Neural cell (in vitro differentiated cells): ENCODE data around the gene ADGRD1.

Experiments used
- EP300 ChIP-seq: fragments of 450-650 bp; conservative IDR thresholded peaks from 2 replicates; pipeline ENCODE4 v1.6.1; 2014; ENCODE audit warnings: antibody characterized with exemption, mild to moderate bottlenecking, moderate library complexity; ENCODE audit not compliant: poor library complexity, severe bottlenecking
- EZH2 ChIP-seq: fragments of 200-600, 300-800 bp; shearing (Covaris generic), sonication (generic); IDR thresholded peaks from 2 replicates; pipeline ENCODE4 v1.6.1; 2014; ENCODE audit warnings: antibody characterized with exemption, low read length, borderline replicate concordance, mild to moderate bottlenecking; ENCODE audit not compliant: insufficient read depth, poor library complexity, severe bottlenecking
- POLR2AphosphoS5 ChIP-seq: IDR thresholded peaks from 2 replicates; pipeline ENCODE4 v1.6.1; 2012
- SMC3 ChIP-seq: fragments of 450-650 bp; conservative IDR thresholded peaks from 2 replicates; pipeline ENCODE4 v1.6.1; 2014; ENCODE audit warnings: antibody characterized with exemption, mild to moderate bottlenecking, moderate library complexity; ENCODE audit not compliant: poor library complexity
- TF ChIP-seq, protein P1 (sequence below): fragments of 450-650 bp; IDR thresholded peaks from 2 replicates; pipeline ENCODE4 v1.5.1; 2014; ENCODE audit warnings: antibody characterized with exemption, mild to moderate bottlenecking, moderate library complexity; ENCODE audit not compliant: poor library complexity, severe bottlenecking

- TF ChIP-seq, protein P1, sequence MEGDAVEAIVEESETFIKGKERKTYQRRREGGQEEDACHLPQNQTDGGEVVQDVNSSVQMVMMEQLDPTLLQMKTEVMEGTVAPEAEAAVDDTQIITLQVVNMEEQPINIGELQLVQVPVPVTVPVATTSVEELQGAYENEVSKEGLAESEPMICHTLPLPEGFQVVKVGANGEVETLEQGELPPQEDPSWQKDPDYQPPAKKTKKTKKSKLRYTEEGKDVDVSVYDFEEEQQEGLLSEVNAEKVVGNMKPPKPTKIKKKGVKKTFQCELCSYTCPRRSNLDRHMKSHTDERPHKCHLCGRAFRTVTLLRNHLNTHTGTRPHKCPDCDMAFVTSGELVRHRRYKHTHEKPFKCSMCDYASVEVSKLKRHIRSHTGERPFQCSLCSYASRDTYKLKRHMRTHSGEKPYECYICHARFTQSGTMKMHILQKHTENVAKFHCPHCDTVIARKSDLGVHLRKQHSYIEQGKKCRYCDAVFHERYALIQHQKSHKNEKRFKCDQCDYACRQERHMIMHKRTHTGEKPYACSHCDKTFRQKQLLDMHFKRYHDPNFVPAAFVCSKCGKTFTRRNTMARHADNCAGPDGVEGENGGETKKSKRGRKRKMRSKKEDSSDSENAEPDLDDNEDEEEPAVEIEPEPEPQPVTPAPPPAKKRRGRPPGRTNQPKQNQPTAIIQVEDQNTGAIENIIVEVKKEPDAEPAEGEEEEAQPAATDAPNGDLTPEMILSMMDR = no peak
- TF ChIP-seq EZH2 = no peak
- no peak for TF ChIP-seq EP300
- no peak for TF ChIP-seq SMC3
- no peak for TF ChIP-seq POLR2AphosphoS5
Measured at GRCh38 chr12:131098178-131098981, 144.7 kb downstream of the ADGRD1 start.
